Stimulated activated effector memory CD8-positive, alpha-beta T cell treated with anti-CD3 and anti-CD28 coated beads, Interleukin-12 subunit alpha, Interleukin-12 subunit beta, amount 100 ng/mL, for 72 hours (primary cell): ENCODE data around the gene UBE2G2.
A peak's percentile ranks its signal among the peaks of the same experiment; 100 is the strongest.

Experiments
- ATAC-seq: fragments of 150-1000 bp; cut with Tn5 transposase; 2 replicates; pipeline ENCODE4 v1.10.0; 2021
- DNase-seq, 2 donors: peaks; one replicate each; pipeline ENCODE4 v3.0.0; 2021 to 2022; ENCODE audit warnings: low spot score in 2 of 2
- H3K27ac Mint-ChIP-seq: one replicate; pipeline ENCODE4 v1.8.0; 2022; ENCODE audit warnings: mild to moderate bottlenecking, mixed read lengths
- H3K36me3 Mint-ChIP-seq: one replicate; pipeline ENCODE4 v1.8.0; 2022; ENCODE audit warnings: mild to moderate bottlenecking, mixed read lengths
- H3K4me1 Mint-ChIP-seq: one replicate; pipeline ENCODE4 v1.8.0; 2022; ENCODE audit warnings: mixed read lengths
- H3K4me3 Mint-ChIP-seq: one replicate; pipeline ENCODE4 v1.8.0; 2022; ENCODE audit warnings: mild to moderate bottlenecking, mixed read lengths
- H3K9me3 Mint-ChIP-seq: one replicate; pipeline ENCODE4 v1.8.0; 2022; ENCODE audit warnings: mixed read lengths

Gene UBE2G2

GRCh38 chr21:44729336-44730027 is 72.1 kb downstream of the UBE2G2 start:
- Mint-ChIP-seq H3K9me3 (no peaks in the 10 kb centered on the region), H3K36me3 (no peaks in the 10 kb centered on the region), H3K27ac (no peak overlapping the region), H3K4me1 (no peaks in the 10 kb centered on the region), H3K4me3 (no peak overlapping the region)
- no peak for DNase-seq
- peak; percentile 19 for ATAC-seq

- ATAC-seq (no peak), DNase-seq (no peak)
- no peaks in the 10 kb centered on the region for H3K36me3 Mint-ChIP-seq
- H3K4me1 Mint-ChIP-seq: no peaks in the 10 kb centered on the region
- H3K4me3 Mint-ChIP-seq: no peak overlapping the region
- no peaks in the 10 kb centered on the region for H3K9me3 Mint-ChIP-seq
- no peak overlapping the region for H3K27ac Mint-ChIP-seq
Observed at GRCh38 chr21:44728716-44729115, 72.9 kb downstream of the UBE2G2 start.

- no peak for ATAC-seq
- Mint-ChIP-seq H3K4me3 (no peak overlapping the region), H3K36me3 (no peaks in the 10 kb centered on the region), H3K4me1 (peaks cover 8% of the 10 kb centered on the region), H3K27ac (no peak overlapping the region), H3K9me3 (no peaks in the 10 kb centered on the region)
- no peak for DNase-seq
Observed at GRCh38 chr21:44727757-44728156, 73.9 kb downstream of the UBE2G2 start.

GRCh38 chr21:44727321-44727720 is 74.3 kb downstream of the UBE2G2 start:
- Mint-ChIP-seq H3K9me3 (no peaks in the 10 kb centered on the region), H3K4me1 (peaks cover 11% of the 10 kb centered on the region), H3K36me3 (no peaks in the 10 kb centered on the region), H3K4me3 (no peak overlapping the region), H3K27ac (no peak overlapping the region)
- ATAC-seq: no peak
- DNase-seq: no peak

GRCh38 chr21:44726826-44727225 is 74.8 kb downstream of the UBE2G2 start:
- Mint-ChIP-seq H3K4me1 (peaks cover 11% of the 10 kb centered on the region), H3K27ac (no peak overlapping the region), H3K4me3 (no peak overlapping the region), H3K9me3 (no peaks in the 10 kb centered on the region), H3K36me3 (no peaks in the 10 kb centered on the region)
- DNase-seq (no peak), ATAC-seq (no peak)

GRCh38 chr21:44724926-44725325 is 76.7 kb downstream of the UBE2G2 start:
- H3K4me1 Mint-ChIP-seq: peaks cover 11% of the 10 kb centered on the region
- ATAC-seq (no peak), DNase-seq (no peak)
- no peaks in the 10 kb centered on the region for H3K36me3 Mint-ChIP-seq
- H3K27ac Mint-ChIP-seq: no peak overlapping the region
- H3K9me3 Mint-ChIP-seq: no peaks in the 10 kb centered on the region
- H3K4me3 Mint-ChIP-seq: no peak overlapping the region

GRCh38 chr21:44724196-44724595 is 77.4 kb downstream of the UBE2G2 start:
- H3K36me3 Mint-ChIP-seq: no peaks in the 10 kb centered on the region
- peaks cover 11% of the 10 kb centered on the region for H3K4me1 Mint-ChIP-seq
- ATAC-seq (no peak), DNase-seq (no peak)
- H3K9me3 Mint-ChIP-seq: no peaks in the 10 kb centered on the region
- H3K27ac Mint-ChIP-seq: no peak overlapping the region
- no peak overlapping the region for H3K4me3 Mint-ChIP-seq

- Mint-ChIP-seq H3K4me1 (peaks cover 11% of the 10 kb centered on the region), H3K4me3 (peak overlapping the region; percentile 55), H3K36me3 (no peaks in the 10 kb centered on the region), H3K9me3 (no peaks in the 10 kb centered on the region), H3K27ac (no peak overlapping the region)
- DNase-seq: no peak
- ATAC-seq: peak; percentile 36
Observed at GRCh38 chr21:44723177-44724131, 78.2 kb downstream of the UBE2G2 start.

GRCh38 chr21:44722731-44723130 is 78.9 kb downstream of the UBE2G2 start:
- no peak overlapping the region for H3K27ac Mint-ChIP-seq
- DNase-seq (no peak), ATAC-seq (no peak)
- peaks cover 11% of the 10 kb centered on the region for H3K4me1 Mint-ChIP-seq
- H3K9me3 Mint-ChIP-seq: no peaks in the 10 kb centered on the region
- H3K36me3 Mint-ChIP-seq: no peaks in the 10 kb centered on the region
- peak overlapping the region; percentile 55 for H3K4me3 Mint-ChIP-seq

GRCh38 chr21:44720170-44720569 is 81.5 kb downstream of the UBE2G2 start:
- no peak for ATAC-seq
- Mint-ChIP-seq H3K9me3 (no peaks in the 10 kb centered on the region), H3K4me1 (peaks cover 11% of the 10 kb centered on the region), H3K4me3 (no peak overlapping the region), H3K36me3 (no peaks in the 10 kb centered on the region), H3K27ac (no peak overlapping the region)
- DNase-seq: no peak
